Neural progenitor cell (in vitro differentiated cells): ENCODE results near the gene RAB9A. TPM values are rescaled to one million over a fixed set of nuclear protein-coding genes. Genes with fewer than 3 reads are reported as not detected.

Experiments
- DNase-seq: peaks from one replicate; pipeline ENCODE4 v3.0.0-alpha.2; 2016; ENCODE audit warnings: low spot score
- H2AFZ ChIP-seq: fragments of 200-600 bp; sonication (generic); replicated peaks from 2 replicates; pipeline ENCODE4 v1.6.1; 2016; ENCODE audit warnings: antibody characterized with exemption
- H3F3A ChIP-seq: fragments of 200-600 bp; sonication (generic); 2 replicates; pipeline ENCODE4 v1.6.1; 2016; ENCODE audit warnings: antibody characterized with exemption, low read depth
- H3K27ac ChIP-seq: fragments of 200-600 bp; sonication (generic); 2 replicates; pipeline ENCODE4 v1.5.1; 2016; ENCODE audit warnings: mild to moderate bottlenecking
- H3K27me3 ChIP-seq: fragments of 200-600 bp; sonication (generic); 2 replicates; pipeline ENCODE4 v1.6.1; 2016; ENCODE audit warnings: mild to moderate bottlenecking, moderate library complexity
- H3K36me3 ChIP-seq: fragments of 200-600 bp; sonication (generic); 2 replicates; pipeline ENCODE4 v1.5.1; 2016
- H3K4me1 ChIP-seq: fragments of 200-600 bp; sonication (generic); 2 replicates; pipeline ENCODE4 v1.6.1; 2016; ENCODE audit warnings: mixed run types
- H3K4me2 ChIP-seq: fragments of 200-600 bp; sonication (generic); 2 replicates; pipeline ENCODE4 v1.6.1; 2016
- H3K4me3 ChIP-seq: fragments of 200-600 bp; sonication (generic); 2 replicates; pipeline ENCODE4 v1.5.1; 2016
- H3K79me2 ChIP-seq: fragments of 200-600 bp; sonication (generic); 2 replicates; pipeline ENCODE4 v1.6.1; 2016; ENCODE audit warnings: low read depth
- H3K9ac ChIP-seq: fragments of 200-600 bp; sonication (generic); 2 replicates; pipeline ENCODE4 v1.6.1; 2016
- H3K9me3 ChIP-seq: fragments of 200-600 bp; sonication (generic); 2 replicates; pipeline ENCODE4 v1.5.1; 2016; ENCODE audit warnings: low read depth
- H4K20me1 ChIP-seq: fragments of 200-600 bp; sonication (generic); 2 replicates; pipeline ENCODE4 v1.6.1; 2016; ENCODE audit warnings: low read depth
- H3K27ac Mint-ChIP-seq: 3 replicates; pipeline ENCODE4 v1.8.0; 2021; ENCODE audit warnings: mixed read lengths
- H3K27me3 Mint-ChIP-seq: 2 replicates; pipeline ENCODE4 v1.8.0; 2022; ENCODE audit warnings: low read depth, mild to moderate bottlenecking, inconsistent platforms, moderate library complexity, mixed read lengths; ENCODE audit not compliant: insufficient read depth
- H3K36me3 Mint-ChIP-seq: 3 replicates; pipeline ENCODE4 v1.8.0; 2021; ENCODE audit warnings: mixed read lengths
- H3K4me1 Mint-ChIP-seq: 3 replicates; pipeline ENCODE4 v1.8.0; 2021; ENCODE audit warnings: mixed read lengths
- H3K4me3 Mint-ChIP-seq: 3 replicates; pipeline ENCODE4 v1.8.0; 2021; ENCODE audit warnings: mild to moderate bottlenecking, moderate library complexity, mixed read lengths
- H3K9me3 Mint-ChIP-seq: 3 replicates; pipeline ENCODE4 v1.8.0; 2020; ENCODE audit warnings: mixed read lengths
- CTCF ChIP-seq: fragments of 200-600 bp; sonication (generic); IDR thresholded peaks from 2 replicates; pipeline ENCODE4 v1.5.1; 2017; ENCODE audit warnings: antibody characterized with exemption, mild to moderate bottlenecking
- EZH2 ChIP-seq: fragments of 200-600 bp; sonication (generic); IDR thresholded peaks from 2 replicates; pipeline ENCODE4 v1.6.1; 2017; ENCODE audit warnings: antibody characterized with exemption, mild to moderate bottlenecking, moderate library complexity
- EZH2phosphoT487 ChIP-seq: fragments of 200-600 bp; sonication (generic); IDR thresholded peaks from 2 replicates; pipeline ENCODE4 v1.6.1; 2017; ENCODE audit warnings: antibody characterized with exemption
- total RNA-seq: library from RNA; depleted of rRNA; stranded (reverse); fragments of >200 nt; gene quantifications from 2 replicates; pipeline ENCODE4 v1.2.3, GENCODE V29; 2015; ENCODE audit warnings: low replicate concordance

RAB9A gene
- total RNA-seq, 1 donor from 2014 or later, result 30.5 TPM

GRCh38 chrX:13688384-13688957 is 457 bp upstream of the RAB9A start:
- Histone ChIP-seq H4K20me1 (peaks cover 25% of the 10 kb centered on the region), H3K27ac (no peak overlapping the region), H3K9me3 (no peaks in the 10 kb centered on the region), H3K4me1 (peaks cover 4% of the 10 kb centered on the region), H3K36me3 (no peaks in the 10 kb centered on the region), H3K9ac (no peak overlapping the region), H3K4me2 (peak overlapping the region; percentile 76), H3K79me2 (peaks cover 44% of the 10 kb centered on the region), H3F3A (no peaks in the 10 kb centered on the region), H3K27me3 (peaks cover 19% of the 10 kb centered on the region), H2AFZ (peak overlapping the region; percentile 78), H3K4me3 (peak overlapping the region; percentile 74)
- peak overlapping the region; percentile 95 for H3K4me3 Mint-ChIP-seq
- H3K27me3 Mint-ChIP-seq, result no peaks in the 10 kb centered on the region
- TF ChIP-seq CTCF (no peak), EZH2phosphoT487 (no peak), EZH2 (no peak)
- peaks cover 21% of the 10 kb centered on the region for H3K4me1 Mint-ChIP-seq
- H3K9me3 Mint-ChIP-seq, result no peaks in the 10 kb centered on the region
- DNase-seq, result no peak
- no peak overlapping the region for H3K27ac Mint-ChIP-seq
- peaks cover 1% of the 10 kb centered on the region for H3K36me3 Mint-ChIP-seq

GRCh38 chrX:13689741-13690211 is 848 bp downstream of the RAB9A start:
- Mint-ChIP-seq H3K36me3 (peaks cover 1% of the 10 kb centered on the region), H3K27ac (peak overlapping the region; percentile 85), H3K9me3 (no peaks in the 10 kb centered on the region), H3K27me3 (no peaks in the 10 kb centered on the region), H3K4me3 (peak overlapping the region; percentile 95), H3K4me1 (peaks cover 25% of the 10 kb centered on the region)
- H3K36me3 ChIP-seq, result no peaks in the 10 kb centered on the region
- H4K20me1 ChIP-seq, result peaks cover 38% of the 10 kb centered on the region
- TF ChIP-seq CTCF, result no peak
- no peak for TF ChIP-seq EZH2phosphoT487
- no peak for TF ChIP-seq EZH2
- peaks cover 13% of the 10 kb centered on the region for H3K4me1 ChIP-seq
- no peaks in the 10 kb centered on the region for H3K9me3 ChIP-seq
- peaks cover 57% of the 10 kb centered on the region for H3K79me2 ChIP-seq
- H3K9ac ChIP-seq, result peak overlapping the region; percentile 46
- H2AFZ ChIP-seq, result peak overlapping the region; percentile 23
- H3K27ac ChIP-seq, result no peak overlapping the region
- DNase-seq, result peak; percentile 33
- H3K27me3 ChIP-seq, result peaks cover 19% of the 10 kb centered on the region
- peak overlapping the region; percentile 74 for H3K4me3 ChIP-seq
- no peaks in the 10 kb centered on the region for H3F3A ChIP-seq
- H3K4me2 ChIP-seq, result peak overlapping the region; percentile 73

- no peaks in the 10 kb centered on the region for H3K9me3 ChIP-seq
- H3K9me3 Mint-ChIP-seq, result no peaks in the 10 kb centered on the region
Observed at GRCh38 chrX:13690836-13691235, 1.9 kb downstream of the RAB9A start.

More at GRCh38 chrX:13690836-13691235, 1.9 kb downstream of the RAB9A start:
- H3K4me1 ChIP-seq, result peaks cover 14% of the 10 kb centered on the region
- no peaks in the 10 kb centered on the region for H3K36me3 ChIP-seq
- TF ChIP-seq CTCF (peak; percentile 7), EZH2 (no peak), EZH2phosphoT487 (no peak)
- no peak overlapping the region for H3K9ac ChIP-seq
- H3F3A ChIP-seq, result no peaks in the 10 kb centered on the region
- H4K20me1 ChIP-seq, result peaks cover 47% of the 10 kb centered on the region
- peaks cover 29% of the 10 kb centered on the region for H3K4me1 Mint-ChIP-seq
- H3K4me2 ChIP-seq, result peak overlapping the region; percentile 73
- peak overlapping the region; percentile 74 for H3K4me3 ChIP-seq
- peaks cover 68% of the 10 kb centered on the region for H3K79me2 ChIP-seq
- no peak overlapping the region for H2AFZ ChIP-seq
- peak overlapping the region; percentile 95 for H3K4me3 Mint-ChIP-seq
- no peaks in the 10 kb centered on the region for H3K27me3 Mint-ChIP-seq
- peaks cover 19% of the 10 kb centered on the region for H3K27me3 ChIP-seq
- H3K27ac ChIP-seq, result no peak overlapping the region
- peaks cover 1% of the 10 kb centered on the region for H3K36me3 Mint-ChIP-seq
- no peak overlapping the region for H3K27ac Mint-ChIP-seq
- no peak for DNase-seq
